HG03354 (cell line): ENCODE results near the gene EIF2S3.

ENCODE experiments used
- ATAC-seq: cut with Tn5 transposase; IDR thresholded peaks from one replicate; pipeline ENCODE4 v1.9.1; 2021; ENCODE audit warnings: mild to moderate bottlenecking; ENCODE audit not compliant: unreplicated experiment, poor library complexity, severe bottlenecking

Gene EIF2S3

DNA sequence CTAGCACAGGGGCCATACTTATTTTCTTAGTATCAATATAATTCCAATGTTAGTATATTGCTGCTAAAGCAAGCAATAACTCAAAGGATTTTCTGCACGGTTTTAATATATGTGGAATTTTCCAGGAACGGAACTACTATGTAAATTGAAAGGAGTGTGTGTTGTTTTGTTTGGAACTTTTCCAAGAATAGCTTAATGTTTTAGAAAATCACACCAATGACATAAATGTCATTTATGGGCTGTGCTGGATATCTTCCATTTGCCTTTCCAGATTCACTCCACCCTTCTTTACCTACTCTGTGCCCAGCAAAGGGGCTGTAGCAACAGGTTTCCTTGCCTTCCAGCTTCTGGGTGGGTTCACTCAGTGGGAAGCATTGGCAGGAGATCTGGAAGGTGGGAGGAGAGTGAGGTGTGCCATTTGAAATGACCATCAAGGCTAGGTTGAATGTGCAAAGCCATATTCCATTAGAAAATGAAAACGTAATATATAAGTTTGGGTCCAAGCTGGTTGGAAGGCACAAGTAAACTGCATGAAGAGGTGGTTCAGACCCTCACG lies 69.6 kb downstream of the EIF2S3 start:
- no peak for ATAC-seq

DNA sequence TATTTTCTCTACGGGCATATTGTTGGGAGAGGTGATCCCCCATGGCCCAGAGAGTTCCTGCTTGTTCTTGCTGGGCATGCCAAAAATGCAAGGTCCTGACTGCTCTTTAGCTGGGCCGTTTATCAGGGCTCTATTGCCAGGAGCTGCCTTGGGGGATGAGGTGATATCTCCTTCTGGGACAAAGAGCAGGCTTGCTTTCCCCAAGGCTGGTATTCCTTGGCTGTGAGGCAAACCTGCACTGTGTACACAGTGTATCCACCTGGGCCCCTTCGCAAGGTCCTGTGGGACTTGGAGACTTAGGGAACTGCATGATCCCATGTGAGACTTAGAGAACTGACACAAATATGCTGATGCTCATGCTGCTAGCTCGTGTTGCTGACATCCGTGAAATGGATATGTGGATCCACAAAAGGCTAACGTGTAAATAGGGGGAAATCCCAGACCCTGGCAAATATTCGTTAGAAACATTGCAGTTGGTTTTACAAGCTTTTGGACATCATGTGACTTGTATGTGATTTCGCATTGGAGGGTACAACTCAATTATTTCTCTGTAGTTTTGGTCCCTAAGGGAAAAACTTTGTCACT lies 70.4 kb downstream of the EIF2S3 start:
- ATAC-seq, result no peak
